H1 (cell line): ENCODE data around the gene WDR33. TPM values are rescaled to one million over a fixed set of nuclear protein-coding genes. Genes with fewer than 3 reads are reported as not detected.
A peak's percentile ranks its signal among the peaks of the same experiment; 100 is the strongest.

ENCODE experiments used
- CTCF ChIA-PET: fragments of 300-600 bp; sonication (Branson Sonifier 250); formaldehyde crosslinking; loops from one replicate; lab custom pipeline; 2021; ENCODE audit not compliant: partially characterized antibody; lab: Charles Lee
- POLR2A ChIA-PET: fragments of 300-600 bp; sonication (Branson Sonifier 250); formaldehyde crosslinking; loops from one replicate; lab custom pipeline; 2021; ENCODE audit warnings: inconsistent platforms; ENCODE audit not compliant: partially characterized antibody; lab: Charles Lee
- DNase-seq, 2 experiments: peaks; one replicate each; pipeline versions ENCODE4 v3.0.0 to v3.0.0-alpha.2; 2010 to 2022; ENCODE audit warnings: low spot score in 2 of 2, low read depth in 1 of 2, mixed read lengths in 1 of 2
- FAIRE-seq: peaks from 2 replicates; lab custom pipeline; 2011; peaks lifted over from hg19 to GRCh38; lab: Jason Lieb, UNC
- H2AFZ ChIP-seq: 2 replicates; pipeline ENCODE4 v1.8.1; 2012; ENCODE audit warnings: low read length, inconsistent platforms
- H2AK5ac ChIP-seq: 2 replicates; pipeline ENCODE4 v1.6.1; 2013; ENCODE audit warnings: low read depth, low read length
- H2BK120ac ChIP-seq: replicated peaks from 2 replicates; pipeline ENCODE3; 2013; ENCODE audit warnings: low read depth, low read length, inconsistent platforms
- H2BK12ac ChIP-seq: 2 replicates; pipeline ENCODE4 v1.6.1; 2013; ENCODE audit warnings: low read depth, low read length
- H2BK15ac ChIP-seq: 2 replicates; pipeline ENCODE4 v1.6.1; 2013; ENCODE audit warnings: low read length
- H2BK20ac ChIP-seq: 2 replicates; pipeline ENCODE4 v1.6.1; 2013; ENCODE audit warnings: low read length
- H2BK5ac ChIP-seq: 2 replicates; pipeline ENCODE4 v1.6.1; 2013; ENCODE audit warnings: low read depth, low read length
- H3K14ac ChIP-seq: 2 replicates; pipeline ENCODE4 v1.6.1; 2013; ENCODE audit warnings: inconsistent platforms; ENCODE audit not compliant: insufficient read length
- H3K18ac ChIP-seq: 2 replicates; pipeline ENCODE4 v1.6.1; 2013; ENCODE audit warnings: low read length; ENCODE audit errors: extremely low read depth
- H3K23ac ChIP-seq: 2 replicates; pipeline ENCODE4 v1.6.1; 2013; ENCODE audit warnings: inconsistent platforms; ENCODE audit not compliant: insufficient read length
- H3K23me2 ChIP-seq: 2 replicates; pipeline ENCODE4 v1.6.1; 2013; ENCODE audit warnings: low read depth, low read length
- H3K27ac ChIP-seq: 2 replicates; pipeline ENCODE4 v1.6.1; 2011; ENCODE audit warnings: low read depth, low read length, inconsistent platforms
- H3K27me3 ChIP-seq, 4 experiments: replicated peaks in 1 of 4; 1 replicate in 1 of 4; 2 replicates in 3 of 4; pipeline versions ENCODE4 v1.6.1 to v1.8.1; 2011 to 2013; ENCODE audit warnings: low read length in 3 of 4, mild to moderate bottlenecking in 3 of 4, inconsistent platforms in 2 of 4, mixed read lengths in 2 of 4, moderate library complexity in 1 of 4; ENCODE audit not compliant: control insufficient read depth in 3 of 4, insufficient read depth in 3 of 4; ENCODE audit errors: extremely low read depth in 1 of 4
- H3K36me3 ChIP-seq, 4 experiments: 2 replicates each; pipeline versions ENCODE4 v1.6.1 to v1.8.1; 2011 to 2013; ENCODE audit warnings: mild to moderate bottlenecking in 4 of 4, low read length in 3 of 4, moderate library complexity in 2 of 4, control low read depth in 1 of 4, inconsistent platforms in 1 of 4; ENCODE audit not compliant: insufficient read depth in 4 of 4, control insufficient read depth in 2 of 4
- H3K4ac ChIP-seq: replicated peaks from 2 replicates; pipeline ENCODE3; 2013; ENCODE audit warnings: low read length, low read depth, mixed read lengths, inconsistent platforms; ENCODE audit not compliant: insufficient read length
- H3K4me1 ChIP-seq, 4 experiments: replicated peaks in 1 of 4; 1 replicate in 1 of 4; 2 replicates in 3 of 4; pipeline versions ENCODE4 v1.6.1 to v1.8.1; 2011 to 2013; ENCODE audit warnings: low read length in 3 of 4, inconsistent platforms in 2 of 4, mixed read lengths in 1 of 4; ENCODE audit not compliant: insufficient read depth in 4 of 4, control insufficient read depth in 3 of 4
- H3K4me2 ChIP-seq, 2 experiments: 2 replicates each; pipeline versions ENCODE4 v1.6.1 to v1.8.1; 2011 to 2013; ENCODE audit warnings: low read depth in 2 of 2, low read length in 2 of 2, control low read depth in 1 of 2, inconsistent platforms in 1 of 2, mild to moderate bottlenecking in 1 of 2; ENCODE audit not compliant: insufficient read depth in 1 of 2
- H3K4me3 ChIP-seq, 4 experiments: fragments of 200-600, 300-600 bp in 1 of 4; sonication (generic), shearing (Covaris generic), sonication (Bioruptor Twin) in 1 of 4; 2 replicates each; pipeline versions ENCODE4 v1.5.1 to v1.8.1; 2011 to 2016; ENCODE audit warnings: low read length in 4 of 4, low read depth in 3 of 4, control low read depth in 2 of 4, inconsistent platforms in 2 of 4, mild to moderate bottlenecking in 2 of 4, mixed read lengths in 1 of 4, moderate library complexity in 1 of 4; ENCODE audit not compliant: insufficient read depth in 2 of 4; ENCODE audit errors: extremely low read depth in 1 of 4
- H3K56ac ChIP-seq: replicated peaks from 2 replicates; pipeline ENCODE3; 2013; ENCODE audit warnings: low read depth, mild to moderate bottlenecking, mixed read lengths, low read length, inconsistent platforms; ENCODE audit not compliant: insufficient read length
- H3K79me1 ChIP-seq: 2 replicates; pipeline ENCODE4 v1.6.1; 2013; ENCODE audit warnings: low read depth, low read length, control low read depth
- H3K79me2 ChIP-seq, 2 experiments: 2 replicates each; pipeline versions ENCODE4 v1.6.1 to v1.8.1; 2012 to 2013; ENCODE audit warnings: low read length in 2 of 2, mild to moderate bottlenecking in 2 of 2, inconsistent platforms in 1 of 2; ENCODE audit not compliant: insufficient read depth in 2 of 2, control insufficient read depth in 1 of 2
- H3K9ac ChIP-seq, 4 experiments: replicated peaks in 1 of 4; 1 replicate in 1 of 4; 2 replicates in 3 of 4; pipeline versions ENCODE4 v1.6.1 to v1.8.1; 2011 to 2013; ENCODE audit warnings: low read depth in 3 of 4, low read length in 3 of 4, control low read depth in 2 of 4, mild to moderate bottlenecking in 2 of 4, moderate library complexity in 2 of 4, inconsistent platforms in 1 of 4; ENCODE audit errors: extremely low read depth in 1 of 4
- H3K9me3 ChIP-seq, 2 experiments: 2 replicates each; pipeline versions ENCODE4 v1.6.1 to v1.8.1; 2012 to 2013; ENCODE audit warnings: mild to moderate bottlenecking in 2 of 2, moderate library complexity in 2 of 2, control low read depth in 1 of 2, inconsistent platforms in 1 of 2, low read depth in 1 of 2, low read length in 1 of 2, mixed read lengths in 1 of 2; ENCODE audit not compliant: insufficient read depth in 2 of 2
- H4K20me1 ChIP-seq, 2 experiments: replicated peaks in 1 of 2; 2 replicates each; pipeline versions ENCODE3 to v1.8.1; 2011 to 2013; ENCODE audit warnings: inconsistent platforms in 2 of 2, low read length in 2 of 2, mild to moderate bottlenecking in 1 of 2; ENCODE audit not compliant: insufficient read depth in 2 of 2, control insufficient read depth in 1 of 2
- H4K5ac ChIP-seq: 2 replicates; pipeline ENCODE4 v1.6.1; 2013; ENCODE audit warnings: low read length, low read depth, mixed read lengths, inconsistent platforms; ENCODE audit not compliant: insufficient read length
- H4K8ac ChIP-seq: 2 replicates; pipeline ENCODE4 v1.8.0; 2013; ENCODE audit warnings: mild to moderate bottlenecking, moderate library complexity, low read length, inconsistent platforms; ENCODE audit not compliant: insufficient read depth; ENCODE audit errors: extremely low read depth
- H4K91ac ChIP-seq: replicated peaks from 2 replicates; pipeline ENCODE3; 2013; ENCODE audit warnings: low read length, mixed read lengths, inconsistent platforms; ENCODE audit not compliant: insufficient read length
- KDM1A ChIP-seq: fragments of 200-600, 300-600 bp; sonication (generic); IDR thresholded peaks from 2 replicates; pipeline ENCODE4 v1.7.1; 2016; ENCODE audit warnings: mild to moderate bottlenecking, low read length, borderline replicate concordance
- MAFK ChIP-seq: IDR thresholded peaks from 2 replicates; pipeline ENCODE4 v1.6.1; 2012; ENCODE audit warnings: low read depth, mild to moderate bottlenecking, improper control_type of control experiment, low read length
- POU5F1 ChIP-seq: IDR thresholded peaks from 2 replicates; pipeline ENCODE4 v1.6.1; 2011; ENCODE audit warnings: low read depth, mild to moderate bottlenecking, low read length, moderate library complexity
- WGBS, 2 experiments: shearing (Covaris generic) in 1 of 2; methylation state at CpG; one replicate each; pipeline versions ENCODE4 v1.1.6 to v1.1.7; 2013 to 2015; ENCODE audit warnings: low lambda C conversion rate in 2 of 2, mixed read lengths in 2 of 2, inconsistent platforms in 1 of 2, low coverage in 1 of 2, missing lambda C conversion rate in 1 of 2; ENCODE audit not compliant: insufficient replicate concordance in 2 of 2, insufficient coverage in 1 of 2, insufficient read length in 1 of 2; ENCODE audit errors: extremely low coverage in 1 of 2, missing lambda C conversion rate in 1 of 2; 5-methylcytosine and 5-hydroxymethylcytosine counted together
- polyA plus RNA-seq, 7 experiments: library from polyadenylated mRNA; depleted of rRNA in 3 of 7; stranded (reverse) in 5 of 7; unstranded in 2 of 7; fragments of >200 nt in 5 of 7; fragments of 200-250 nt in 2 of 7; gene quantifications; 1 replicate in 5 of 7; 2 replicates in 1 of 7; 4 replicates in 1 of 7; pipeline versions ENCODE4 v1.2.1 to v1.2.3, GENCODE V29; 2011 to 2013; ENCODE audit warnings: missing spikeins in 2 of 7, mixed read lengths in 2 of 7
- total RNA-seq: library from RNA; stranded (reverse); fragmentation: NEBNext Ultra II Directional; extraction: Animal tissue kit (Norgen Biotek cat#: 25700); gene quantifications from 2 replicates; pipeline ENCODE4 v1.2.1, GENCODE V29; 2021
- TF ChIP-seq, protein P1 (sequence below), 3 experiments: IDR thresholded peaks; 1 replicate in 2 of 3; 2 replicates in 1 of 3; pipeline versions ENCODE4 v1.5.1 to v1.6.1; 2011; ENCODE audit warnings: low read length in 3 of 3, mild to moderate bottlenecking in 3 of 3, inconsistent platforms in 2 of 3, low read depth in 1 of 3, moderate library complexity in 1 of 3; ENCODE audit not compliant: insufficient read depth in 1 of 3; ENCODE audit errors: control extremely low read depth in 1 of 3

WDR33 gene
- total and polyA plus RNA-seq, 2 of the 8 experiments (the other 6 are each of a cell fraction or from before 2014, with no cell fraction given) = 18.1 to 82.7 TPM

DNA sequence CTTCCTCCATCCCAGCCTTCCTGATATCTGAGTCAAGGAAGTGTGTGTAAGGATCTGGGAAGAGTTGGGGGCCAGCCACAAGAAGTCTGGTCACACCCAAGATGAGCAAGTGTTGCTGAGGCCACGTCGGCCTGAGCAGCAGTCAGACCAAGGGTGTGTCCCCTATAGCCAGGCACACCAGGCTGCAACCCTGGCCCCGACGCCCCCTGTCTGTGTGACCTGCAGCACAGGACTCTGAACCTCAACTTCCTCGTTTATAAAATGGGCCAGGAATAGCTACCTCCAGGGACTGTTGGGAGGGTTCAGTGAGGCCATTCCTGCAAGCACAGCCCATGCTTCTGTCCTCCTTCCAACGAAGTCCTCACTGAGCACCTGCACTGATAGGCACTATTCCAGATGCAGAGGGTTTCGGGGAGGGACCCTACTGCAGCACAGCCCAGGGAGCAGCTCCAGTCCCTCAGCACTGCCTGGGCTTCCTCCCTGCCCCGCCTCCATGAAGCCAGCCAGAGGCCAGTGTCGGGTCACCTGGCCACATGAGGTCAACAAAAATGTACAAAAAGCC is 148.9 kb downstream of the WDR33 start:
- Histone ChIP-seq H3K27me3 (peaks cover 9 to 33% (median 25%) of the 10 kb centered on the region in 4 experiments), H3K23me2 (peaks cover 3% of the 10 kb centered on the region; the same call in 1 of the 2 replicates), H3K36me3 (no peaks in the 10 kb centered on the region), H3K18ac (no peak overlapping the region), H3K79me1 (no peaks in the 10 kb centered on the region), H3K79me2 (no peaks in the 10 kb centered on the region), H3K4me2 (no peak overlapping the region), H3K9me3 (no peaks in the 10 kb centered on the region), H3K4ac (no peak overlapping the region), H3K4me3 (no peak overlapping the region), H3K56ac (no peak overlapping the region), H4K20me1 (no peaks in the 10 kb centered on the region), H4K8ac (no peak overlapping the region; the same call in 1 of the 2 replicates), H2AFZ (no peak overlapping the region), H2BK120ac (no peak overlapping the region), H4K91ac (no peak overlapping the region), H3K14ac (no peak overlapping the region), H3K9ac (no peak overlapping the region), H2BK12ac (no peak overlapping the region), H2BK15ac (no peak overlapping the region), H3K27ac (no peak overlapping the region), H2BK5ac (no peak overlapping the region), H3K4me1 (peaks cover 0 to 3% (median 0%) of the 10 kb centered on the region in 4 experiments; a peak in 4 of 7 replicates), H4K5ac (no peak overlapping the region), H2AK5ac (no peak overlapping the region), H3K23ac (no peak overlapping the region), H2BK20ac (no peak overlapping the region)
- ChIA-PET POLR2A (interaction anchor here (3.8 kb wide), 1 partner anchor 13 kb away, joined by 21 read pairs; the partner anchor contains the start of gene LIMS2), CTCF (interaction anchor here (0.6 to 4.1 kb wide), 3 partner anchors 12 to 34 kb away, joined by 3 to 15 read pairs (median 6); no protein-coding TSS in a partner anchor)
- FAIRE-seq (no peak), DNase-seq (no peak)
- TF ChIP-seq, protein P1, sequence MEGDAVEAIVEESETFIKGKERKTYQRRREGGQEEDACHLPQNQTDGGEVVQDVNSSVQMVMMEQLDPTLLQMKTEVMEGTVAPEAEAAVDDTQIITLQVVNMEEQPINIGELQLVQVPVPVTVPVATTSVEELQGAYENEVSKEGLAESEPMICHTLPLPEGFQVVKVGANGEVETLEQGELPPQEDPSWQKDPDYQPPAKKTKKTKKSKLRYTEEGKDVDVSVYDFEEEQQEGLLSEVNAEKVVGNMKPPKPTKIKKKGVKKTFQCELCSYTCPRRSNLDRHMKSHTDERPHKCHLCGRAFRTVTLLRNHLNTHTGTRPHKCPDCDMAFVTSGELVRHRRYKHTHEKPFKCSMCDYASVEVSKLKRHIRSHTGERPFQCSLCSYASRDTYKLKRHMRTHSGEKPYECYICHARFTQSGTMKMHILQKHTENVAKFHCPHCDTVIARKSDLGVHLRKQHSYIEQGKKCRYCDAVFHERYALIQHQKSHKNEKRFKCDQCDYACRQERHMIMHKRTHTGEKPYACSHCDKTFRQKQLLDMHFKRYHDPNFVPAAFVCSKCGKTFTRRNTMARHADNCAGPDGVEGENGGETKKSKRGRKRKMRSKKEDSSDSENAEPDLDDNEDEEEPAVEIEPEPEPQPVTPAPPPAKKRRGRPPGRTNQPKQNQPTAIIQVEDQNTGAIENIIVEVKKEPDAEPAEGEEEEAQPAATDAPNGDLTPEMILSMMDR (IDR thresholded peaks at IDR 0.05; ENCODE audit: control extremely low read depth in 1 of 3, insufficient read depth in 1 of 3, low read depth in 1 of 3, low read length in 3 of 3) = peak in 2 of 3 experiments; percentile 8 to 39; a peak in 2 of 4 replicates
- no peak for TF ChIP-seq KDM1A
- TF ChIP-seq POU5F1 = no peak
- TF ChIP-seq MAFK = no peak
- 82% methylated on average over 9 of the region's 9 CpGs; no CpG with 5 or more reads in 1 of the 2 experiments for WGBS, 2 experiments
